ENCODE data around the gene GLIPR1L2.
"Not testable (repeated sequence)": the region's sequence is repeated elsewhere in the genome, so short reads cannot be mapped to it uniquely, and the experiment has no call there.

GLIPR1L2 gene

DNA sequence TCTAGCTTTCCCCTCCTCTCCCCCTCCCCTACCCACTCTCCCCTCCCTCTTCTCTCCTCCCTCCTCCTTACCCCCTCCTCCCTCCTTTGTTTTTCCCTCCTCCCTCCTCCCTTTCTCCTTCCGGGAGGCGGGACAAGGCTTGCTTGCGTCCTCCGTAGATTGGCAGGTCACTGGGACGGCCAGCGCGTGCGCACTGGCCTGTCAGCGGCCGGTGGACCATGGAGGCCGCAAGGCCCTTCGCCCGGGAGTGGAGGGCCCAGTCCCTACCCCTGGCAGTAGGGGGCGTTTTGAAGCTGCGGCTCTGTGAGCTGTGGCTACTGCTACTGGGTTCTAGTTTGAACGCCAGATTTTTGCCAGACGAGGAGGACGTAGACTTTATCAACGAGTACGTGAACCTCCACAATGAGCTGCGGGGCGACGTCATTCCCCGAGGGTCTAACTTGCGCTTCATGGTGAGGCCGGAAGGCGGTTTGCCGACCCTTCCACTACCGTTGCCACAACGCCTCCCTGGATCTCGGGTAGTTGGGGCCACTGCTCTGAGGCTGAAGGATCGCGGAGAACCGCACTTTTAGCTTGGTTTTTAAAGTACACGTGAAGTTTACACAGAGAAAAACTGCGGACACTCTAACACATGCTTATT, at the start of gene GLIPR1L2:
Gene GLIPR1L2 (plus strand): TSS at position 191 of the 640 bp plus-strand sequence. CDS start 28 bp downstream, at position 219.
- peak; percentile 91 for DNase-seq (ENCODE audit: low spot score)

DNA sequence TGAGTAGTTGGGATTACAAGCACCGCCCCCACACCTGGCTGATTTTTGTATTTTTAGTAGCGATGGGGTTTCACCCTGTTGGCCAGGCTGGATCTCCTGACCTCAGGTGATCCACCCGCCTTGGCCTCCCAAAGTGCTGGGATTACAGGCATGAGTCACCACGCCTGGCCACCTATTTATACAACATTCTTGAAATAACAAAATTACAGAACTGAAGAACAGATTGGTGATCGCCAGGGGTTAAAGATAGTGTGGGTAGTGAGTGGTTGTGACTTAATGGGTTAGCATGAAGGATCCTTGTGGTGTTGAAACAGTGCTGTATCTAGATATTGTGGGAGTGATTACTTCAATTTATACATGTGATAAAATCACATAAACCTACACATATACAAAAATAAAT, 49.0 kb upstream of the GLIPR1L2 start:
- DNase-seq (ENCODE audit: low spot score), result no peak

DNA sequence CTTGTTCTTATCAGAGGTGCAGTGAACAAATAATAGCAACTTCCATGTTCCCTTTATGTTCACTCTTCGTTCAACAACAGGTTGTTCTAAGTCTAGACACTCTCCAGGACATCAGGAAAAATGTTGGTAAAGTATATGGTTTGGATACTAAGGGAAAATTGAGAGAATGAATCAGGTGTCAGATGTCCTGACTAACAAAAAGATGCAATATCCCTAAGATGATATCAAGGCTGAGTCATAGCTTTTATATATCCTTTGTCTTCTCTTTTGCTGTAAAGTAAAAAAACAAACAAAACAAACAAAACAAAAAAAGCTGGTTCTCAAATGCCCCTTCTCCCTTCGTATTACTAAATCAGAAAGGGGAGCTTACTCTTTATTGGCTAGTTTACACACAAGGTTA, 45.4 kb upstream of the GLIPR1L2 start:
- no peak for DNase-seq (ENCODE audit: low spot score)

DNA sequence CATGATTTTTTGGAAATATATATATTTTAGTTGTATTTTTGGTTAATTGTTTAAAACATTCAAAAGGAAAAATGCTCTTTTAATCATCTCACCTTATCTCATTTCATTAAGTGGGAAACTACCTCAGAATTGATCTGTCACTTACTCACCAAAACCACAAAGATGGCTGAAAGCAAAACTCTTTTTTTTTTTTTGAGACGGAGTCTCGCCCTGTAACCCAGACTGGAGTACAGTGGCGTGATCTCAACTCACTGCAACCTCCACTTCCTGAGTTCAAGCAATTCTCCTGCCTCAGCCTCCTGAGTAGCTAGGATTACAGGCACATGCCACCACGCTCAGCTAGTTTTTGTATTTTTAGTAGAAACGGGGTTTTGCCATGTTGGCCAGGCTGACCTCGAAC, 44.7 kb upstream of the GLIPR1L2 start:
- DNase-seq (ENCODE audit: low spot score), result not testable (repeated sequence)

DNA sequence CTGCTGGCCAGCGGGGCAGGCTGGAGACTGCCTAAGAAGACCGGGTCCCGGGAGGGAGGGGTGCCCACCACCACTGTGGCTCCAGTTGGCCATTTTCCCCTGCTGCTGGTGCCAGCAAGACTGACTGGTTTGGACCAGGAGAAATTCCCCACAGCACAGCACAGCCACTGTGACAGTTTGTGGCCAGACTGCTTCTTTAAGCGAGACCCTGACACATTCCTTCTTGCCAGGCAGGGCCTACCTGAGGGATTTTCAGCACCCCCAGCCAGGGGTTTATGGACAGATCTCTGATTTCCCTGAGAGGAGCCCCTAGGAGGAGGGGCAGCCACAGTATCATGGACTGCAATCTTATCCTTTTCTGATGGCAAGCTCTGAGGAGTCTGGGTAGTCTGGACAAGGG, 40.9 kb upstream of the GLIPR1L2 start:
- no peak for DNase-seq (ENCODE audit: low spot score)

DNA sequence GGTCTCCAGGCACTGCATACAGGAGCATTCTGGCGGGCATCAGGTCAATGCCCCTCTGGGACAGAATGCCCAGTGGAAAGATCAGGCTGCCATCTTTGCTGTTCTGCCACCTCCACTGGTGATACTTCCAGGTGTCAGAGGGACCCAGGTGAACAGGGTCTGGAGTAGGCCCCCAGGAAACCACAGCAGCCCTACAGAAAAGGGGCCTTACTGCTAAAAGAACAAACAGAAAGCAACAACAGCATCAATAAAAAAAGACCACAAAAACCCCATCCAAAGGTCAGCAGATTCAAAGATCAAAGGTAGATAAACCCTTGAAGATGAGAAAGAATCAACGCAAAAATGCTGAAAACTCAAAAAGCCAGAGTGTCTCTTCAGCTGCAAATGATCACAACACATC, 40.5 kb upstream of the GLIPR1L2 start:
- DNase-seq (ENCODE audit: low spot score), result no peak

DNA sequence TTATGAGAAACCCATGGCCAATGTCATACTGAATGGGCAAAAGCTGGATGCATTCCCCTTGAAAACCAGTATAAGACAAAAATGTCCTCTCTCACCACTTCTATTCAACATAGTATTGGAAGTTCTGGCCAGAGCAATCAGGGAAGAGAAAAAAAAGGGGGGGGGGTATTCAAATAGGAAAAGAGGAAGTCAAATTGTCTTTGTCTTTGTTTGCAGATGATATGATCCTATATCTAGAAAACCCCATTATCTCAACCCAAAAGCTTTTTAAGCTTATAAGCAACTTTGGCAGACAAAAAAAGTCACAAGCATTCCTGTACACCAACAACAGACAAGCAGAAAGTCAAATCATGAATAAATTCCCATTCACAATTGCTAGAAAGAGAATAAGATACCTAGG, 36.9 kb upstream of the GLIPR1L2 start:
- DNase-seq (ENCODE audit: low spot score), result no peak

DNA sequence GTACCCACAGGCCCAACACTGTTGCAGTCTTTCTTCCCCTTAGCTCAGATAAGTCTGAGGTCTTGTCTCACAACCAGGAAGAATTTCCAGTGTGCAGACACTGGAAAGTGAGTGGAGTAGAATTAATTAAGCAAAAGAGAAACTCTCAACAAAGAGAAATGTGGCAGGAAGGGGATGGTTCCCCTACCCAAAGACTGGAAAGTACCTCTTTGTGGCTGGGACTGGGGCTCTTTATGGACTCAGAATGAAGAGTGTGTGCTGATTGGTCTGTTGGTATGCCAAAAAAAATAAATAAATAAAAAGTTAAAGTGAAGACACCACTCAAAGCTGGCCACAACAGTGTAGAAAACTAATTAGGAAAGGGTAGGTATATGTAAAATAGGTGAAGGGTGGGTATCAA, 30.0 kb upstream of the GLIPR1L2 start:
- no peak for DNase-seq (ENCODE audit: low spot score)

DNA sequence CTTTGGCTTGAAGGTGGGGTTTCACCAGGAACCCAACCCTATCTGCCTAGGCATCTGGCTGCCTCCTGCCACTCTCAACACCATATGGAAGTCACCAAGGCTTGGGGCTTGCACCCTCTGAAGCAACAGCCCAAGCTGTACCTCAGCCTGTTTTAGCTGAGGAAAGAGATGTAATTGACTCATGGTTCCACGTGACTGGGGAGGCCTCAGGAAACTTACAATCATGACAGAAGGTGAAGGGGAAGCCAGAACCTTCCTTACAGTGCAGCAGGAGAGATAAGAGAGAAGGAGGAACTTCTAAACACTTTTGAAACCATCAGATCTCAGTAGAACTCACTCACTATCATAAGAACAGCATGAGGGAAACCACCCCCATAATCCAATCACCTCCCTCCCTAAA, 29.5 kb upstream of the GLIPR1L2 start:
- no peak for DNase-seq (ENCODE audit: low spot score)

DNA sequence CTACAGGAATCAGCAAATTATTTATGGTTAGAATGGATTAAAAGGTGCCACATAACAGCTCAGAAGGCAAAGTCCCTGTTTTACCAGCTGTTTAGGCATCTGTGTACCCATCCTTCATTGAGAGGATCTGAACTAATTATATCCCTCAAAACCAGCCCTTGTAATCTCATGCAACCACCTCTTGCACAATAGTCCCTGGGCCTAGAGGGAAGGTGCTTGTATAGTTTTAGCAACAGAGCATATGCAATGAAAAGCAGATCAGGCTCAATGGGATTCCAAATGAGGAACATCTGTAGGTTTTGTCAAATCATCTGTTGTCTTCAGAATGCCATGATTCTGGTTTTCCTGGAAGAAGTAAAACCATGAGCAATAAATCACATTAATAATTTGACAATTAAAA, 26.0 kb upstream of the GLIPR1L2 start:
- no peak for DNase-seq (ENCODE audit: low spot score)

DNA sequence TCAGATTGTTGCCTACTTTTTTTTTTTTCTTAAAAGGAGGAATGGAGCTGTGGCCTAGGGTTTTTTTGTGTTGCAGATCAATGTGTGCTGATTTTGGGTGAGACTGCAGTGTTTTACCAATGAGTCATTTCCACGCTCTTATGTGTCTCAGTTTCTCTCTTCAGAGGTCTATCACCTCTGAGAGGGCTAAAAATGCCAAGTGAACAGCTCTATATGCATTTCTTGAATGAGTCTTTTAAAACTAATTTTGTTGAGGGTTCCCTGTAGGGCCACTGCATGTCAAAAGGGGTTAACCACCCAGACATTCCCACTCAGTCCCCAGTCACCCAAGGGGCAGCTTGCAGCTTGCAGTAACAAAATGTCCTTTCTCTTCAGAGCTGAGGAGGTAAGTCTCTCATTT, 24.3 kb upstream of the GLIPR1L2 start:
- no peak for DNase-seq (ENCODE audit: low spot score)

DNA sequence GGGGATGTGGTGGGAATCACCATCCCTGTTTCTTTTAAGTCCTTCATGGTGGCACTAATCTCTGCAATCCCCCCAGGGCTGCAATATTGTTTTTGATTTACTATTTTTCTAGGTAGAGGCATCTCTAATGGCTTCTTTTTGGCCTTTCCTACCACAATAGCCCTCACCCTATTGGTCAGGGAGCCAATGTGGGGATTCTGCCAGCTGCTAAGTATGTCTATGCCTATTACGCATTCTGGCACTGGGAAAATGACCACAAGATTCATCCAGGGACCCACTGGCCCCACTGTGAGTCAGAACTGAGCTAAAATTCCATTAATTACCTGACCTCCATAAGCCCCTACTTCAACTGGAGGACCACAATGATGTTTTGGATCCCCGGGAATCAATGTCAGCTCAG, 15.9 kb upstream of the GLIPR1L2 start:
- no peak for DNase-seq (ENCODE audit: low spot score)

DNA sequence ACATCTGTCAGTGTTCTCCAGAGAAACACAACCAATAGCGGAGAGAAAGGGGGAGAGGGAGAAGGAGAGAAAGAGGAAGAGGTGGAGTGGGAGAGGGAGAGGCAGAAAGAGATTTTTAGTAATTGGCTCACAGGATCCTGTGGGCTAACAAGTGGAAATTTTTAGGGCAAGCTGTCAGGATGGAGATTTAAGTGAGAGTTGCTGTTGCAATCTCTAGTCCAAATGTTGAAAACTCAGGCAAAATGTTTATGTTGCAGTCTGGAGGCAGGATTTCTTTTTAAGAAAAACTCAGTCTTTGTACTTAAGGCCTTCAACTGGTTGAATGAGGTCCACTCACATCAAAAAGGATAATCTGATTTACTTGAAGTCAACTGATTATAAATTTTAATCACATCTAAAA, 12.5 kb upstream of the GLIPR1L2 start:
- DNase-seq (ENCODE audit: low spot score), result no peak

DNA sequence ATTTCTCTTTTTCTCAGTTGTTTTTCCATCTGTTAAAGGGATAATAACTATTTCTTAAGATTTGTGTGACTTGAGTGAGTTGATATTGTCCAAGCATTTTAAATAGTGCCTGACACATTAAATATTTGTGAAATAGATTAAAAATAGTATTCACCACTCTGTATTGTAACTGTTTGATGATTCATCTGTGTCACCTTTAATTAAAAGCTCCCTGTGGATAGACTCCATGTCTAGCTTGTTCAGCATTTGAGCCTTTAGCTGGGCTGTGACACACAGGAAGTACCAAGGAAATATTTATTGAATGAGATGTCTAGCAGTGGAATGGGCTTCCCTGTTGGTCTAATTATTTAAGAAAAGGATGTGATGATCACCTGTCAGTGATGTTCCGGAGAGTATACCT, 1.8 kb upstream of the GLIPR1L2 start:
- no peak for DNase-seq (ENCODE audit: low spot score)

DNA sequence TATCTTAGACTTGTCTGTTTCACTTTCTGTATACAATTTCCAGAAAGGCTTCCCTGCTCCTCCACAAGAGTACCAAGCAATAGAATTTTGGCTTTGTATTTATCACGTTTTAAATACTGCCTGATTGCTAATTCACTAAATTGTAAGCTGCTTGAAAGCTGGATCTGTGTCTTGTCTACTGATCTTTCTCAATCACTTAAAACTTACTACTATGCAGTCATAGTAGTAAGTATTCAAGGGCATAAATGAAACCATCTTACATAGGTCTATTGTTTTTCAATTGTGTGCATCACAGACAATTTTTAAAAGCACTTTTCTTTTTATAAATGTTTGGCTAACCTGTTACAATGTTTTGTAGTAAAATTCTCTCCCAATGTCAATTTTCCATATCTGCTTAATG, 1.2 kb upstream of the GLIPR1L2 start:
- no peak for DNase-seq (ENCODE audit: low spot score)

DNA sequence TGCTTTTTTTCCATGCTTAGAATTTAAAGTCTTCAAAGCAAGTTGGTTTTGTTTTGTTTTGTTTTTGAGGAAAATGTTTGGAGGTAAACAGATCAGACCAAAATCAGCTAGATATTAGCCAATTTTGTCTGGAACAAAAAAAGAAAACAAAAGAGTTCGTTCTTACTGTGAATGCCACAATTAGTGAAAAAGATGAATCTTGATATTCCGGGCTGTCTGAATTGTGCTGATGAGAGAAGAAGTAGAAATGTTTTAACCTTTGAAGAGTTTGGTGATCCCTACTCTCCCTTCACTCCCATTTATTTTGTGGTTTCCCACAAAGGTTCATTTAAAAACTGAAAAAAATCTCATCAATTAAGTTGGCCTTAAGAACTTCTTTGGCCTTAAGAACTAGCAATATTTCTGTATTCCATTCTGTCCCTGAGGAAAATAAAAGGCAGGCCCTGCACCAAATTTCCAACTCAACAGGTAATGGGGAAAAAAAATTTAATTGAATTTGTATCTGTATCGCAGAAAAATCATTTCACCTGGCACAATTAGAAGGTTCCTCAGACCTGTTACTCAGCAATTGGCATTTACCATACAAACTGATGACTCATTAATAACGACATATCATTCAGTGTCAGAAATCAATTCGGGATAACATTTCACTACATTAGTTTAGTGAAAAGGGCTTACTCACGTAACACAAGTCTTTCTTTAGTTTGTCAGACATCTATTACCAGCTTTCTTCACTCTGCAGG, 562 bp upstream of the GLIPR1L2 start:
- DNase-seq (ENCODE audit: low spot score), result no peak

DNA sequence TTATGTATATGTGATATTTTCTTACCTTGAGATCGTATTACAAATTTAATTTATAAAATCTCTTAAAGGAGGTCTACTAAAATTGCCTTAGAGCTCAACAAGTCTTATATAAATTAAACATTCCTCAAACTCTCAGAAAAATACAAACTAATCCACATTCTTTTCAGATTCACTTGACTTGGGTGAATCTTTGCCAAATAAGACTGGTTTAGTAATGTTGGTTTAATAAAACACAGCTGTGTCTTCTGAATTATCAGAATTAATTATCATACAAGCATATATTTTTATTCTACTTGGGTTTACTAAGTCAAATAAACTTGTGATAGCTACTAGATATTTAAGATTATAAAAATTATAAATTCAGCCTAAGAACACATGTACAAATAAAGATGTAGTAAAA, 13.3 kb downstream of the GLIPR1L2 start:
- DNase-seq (ENCODE audit: low spot score), result no peak

DNA sequence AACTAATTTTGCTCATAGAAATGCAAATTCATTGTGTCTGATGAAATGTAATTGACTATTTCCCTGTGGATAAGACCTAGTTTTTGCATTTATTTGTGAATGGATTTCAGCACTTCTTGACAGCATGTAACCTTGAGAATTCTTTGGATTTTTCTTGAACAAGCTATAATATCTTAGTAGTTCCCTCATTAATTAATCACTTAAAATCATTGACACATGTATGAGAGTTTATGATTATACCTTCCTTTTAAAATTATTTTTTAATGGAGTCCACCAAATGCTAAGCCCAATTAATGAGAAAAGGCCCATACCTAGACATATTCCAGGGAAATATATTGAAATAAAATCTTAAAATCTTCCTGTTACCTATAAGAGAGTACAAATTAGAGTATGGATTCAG, 16.8 kb downstream of the GLIPR1L2 start:
- DNase-seq (ENCODE audit: low spot score), result no peak

DNA sequence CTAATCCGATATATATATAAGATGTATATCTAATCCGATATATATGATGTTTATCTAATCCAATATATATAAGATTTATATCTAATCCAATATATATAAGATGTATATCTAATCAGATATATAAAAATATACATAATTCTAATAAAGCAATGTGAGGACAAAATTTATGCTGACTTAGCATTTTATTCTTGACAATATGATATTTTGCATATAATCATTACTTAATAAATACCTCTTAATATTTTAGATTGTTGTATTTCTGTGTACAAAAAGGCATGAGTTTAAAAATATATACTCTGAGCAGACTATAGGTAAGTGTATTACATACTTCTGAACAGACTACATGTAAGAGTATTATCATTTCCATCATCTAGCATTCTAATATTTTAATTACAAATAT, 18.9 kb downstream of the GLIPR1L2 start:
- DNase-seq (ENCODE audit: low spot score), result no peak

DNA sequence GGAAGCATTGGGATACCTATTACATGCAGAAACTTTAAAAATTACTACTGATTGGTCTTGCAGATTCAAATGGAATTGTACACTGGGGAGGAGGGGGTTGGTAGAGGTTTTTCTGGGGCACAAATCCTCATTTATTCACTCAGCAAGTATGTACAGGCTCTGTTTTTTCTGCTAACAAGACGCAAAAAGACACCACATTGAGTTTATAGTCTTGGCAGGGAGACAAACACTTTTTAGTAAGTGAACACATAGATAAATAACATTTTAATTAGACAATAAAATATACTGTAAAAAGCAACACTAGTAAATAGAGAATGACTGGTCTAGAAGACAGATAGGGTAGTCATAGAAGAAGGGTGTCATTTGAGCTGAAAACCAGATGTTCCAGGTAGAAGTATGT, 23.8 kb downstream of the GLIPR1L2 start:
- no peak for DNase-seq (ENCODE audit: low spot score)

DNA sequence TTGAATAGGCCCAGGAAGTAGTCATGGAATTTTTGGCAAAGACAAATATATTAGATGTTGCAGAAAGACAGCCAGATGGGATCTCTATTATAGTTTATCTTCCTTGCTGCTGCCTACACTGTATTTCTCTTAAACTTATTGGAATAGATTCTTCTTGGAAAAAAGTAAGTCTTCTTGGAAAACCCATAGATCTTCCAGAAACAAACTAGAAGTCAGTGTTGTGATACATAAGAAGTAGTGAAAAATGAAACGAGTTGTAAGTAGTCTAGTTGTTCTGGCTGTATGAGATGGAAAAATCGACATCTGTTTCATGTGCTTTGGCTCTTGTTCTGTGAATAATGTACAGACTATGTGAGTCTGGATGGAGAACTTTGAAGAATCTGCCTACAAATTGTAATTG, 29.0 kb downstream of the GLIPR1L2 start:
- DNase-seq (ENCODE audit: low spot score), result no peak

DNA sequence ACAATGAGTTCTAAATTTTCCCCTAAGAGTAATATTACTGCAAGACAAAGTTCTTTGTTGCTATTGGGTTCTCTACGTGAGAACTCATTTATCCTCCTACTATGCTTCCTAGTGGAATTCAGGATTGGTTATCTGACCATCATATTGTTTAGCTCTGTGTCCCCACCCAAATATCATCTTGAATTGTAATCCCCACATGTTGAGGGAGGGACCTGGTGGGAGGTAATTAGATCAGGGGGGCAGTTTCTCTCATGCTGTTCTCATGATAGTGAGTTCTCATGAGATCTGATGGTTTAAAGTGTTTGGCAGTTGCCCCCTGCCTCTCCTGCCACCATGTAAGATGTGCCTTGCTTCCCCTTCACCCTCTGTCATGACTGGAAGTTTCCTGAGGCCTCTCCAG, 36.6 kb downstream of the GLIPR1L2 start:
- no peak for DNase-seq (ENCODE audit: low spot score)

DNA sequence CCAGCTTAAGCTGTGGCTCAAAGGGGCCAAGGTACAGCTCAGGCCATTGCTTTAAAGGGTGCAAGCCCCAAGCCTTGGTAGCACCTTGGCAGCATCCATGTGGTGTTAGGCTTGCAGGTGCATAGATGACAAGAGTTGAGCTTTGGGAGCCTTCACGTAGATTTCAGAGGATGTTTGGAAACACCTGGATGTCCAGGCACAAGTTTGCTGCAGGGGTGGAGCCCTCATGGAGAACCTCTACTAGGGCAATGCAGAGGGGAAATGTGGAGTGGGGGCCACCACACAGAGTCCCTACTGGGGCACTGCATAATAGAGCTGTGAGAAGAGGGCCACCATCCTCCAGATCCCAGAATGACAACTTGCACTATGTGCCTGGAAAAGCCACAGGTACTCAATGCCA, 37.9 kb downstream of the GLIPR1L2 start:
- no peak for DNase-seq (ENCODE audit: low spot score)

DNA sequence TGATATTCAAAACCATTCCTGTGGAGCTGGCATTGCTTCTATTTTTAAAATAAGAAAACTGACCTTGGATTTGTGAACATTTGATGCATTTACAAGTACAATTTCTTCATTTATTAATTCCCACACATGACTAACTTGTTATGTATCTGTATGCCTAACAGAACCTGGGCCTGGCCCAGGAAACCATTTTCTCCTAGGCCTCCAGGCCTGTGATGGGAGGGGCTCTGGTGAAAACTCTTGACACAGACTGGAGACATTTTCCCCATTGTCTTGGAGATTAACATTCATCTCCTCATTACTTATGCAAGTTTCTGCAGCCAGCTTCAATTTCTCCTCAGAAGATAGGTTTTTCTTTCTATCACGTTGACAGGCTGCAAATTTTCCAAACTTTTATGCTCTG, 42.0 kb downstream of the GLIPR1L2 start:
- DNase-seq (ENCODE audit: low spot score), result no peak

Data from germinal center (tissue), 1 donor.